Gastroesophageal sphincter (tissue), 4 donors: ENCODE measurements around the gene TSPO2. TPM values are rescaled to one million over a fixed set of nuclear protein-coding genes. Genes with fewer than 3 reads are reported as not detected.

ENCODE experiments used
- ATAC-seq: fragments of 150-250 bp; one replicate; pipeline ENCODE4 v1.9.1; 2016; ENCODE audit warnings: mild to moderate bottlenecking, moderate library complexity
- H3K27ac ChIP-seq, 4 donors: fragments of 200-600 bp; sonication (generic) in 3 of 4; 1 replicate in 3 of 4; 2 replicates in 1 of 4; pipeline ENCODE4 v1.5.1; 2016 to 2019
- H3K27me3 ChIP-seq: fragments of 200-600 bp; sonication (generic); one replicate; pipeline ENCODE4 v1.5.1; 2019
- H3K36me3 ChIP-seq, 2 donors: fragments of 200-600 bp; sonication (generic); one replicate each; pipeline ENCODE4 v1.5.1; 2019; ENCODE audit warnings: control low read depth in 1 of 2
- H3K4me1 ChIP-seq, 3 donors: fragments of 200-600 bp; sonication (generic); 1 replicate in 2 of 3; 2 replicates in 1 of 3; pipeline ENCODE4 v1.5.1; 2016 to 2019; ENCODE audit warnings: control low read depth in 2 of 3
- H3K4me3 ChIP-seq, 2 donors: fragments of 200-600 bp; sonication (generic); one replicate each; pipeline ENCODE4 v1.5.1; 2019; ENCODE audit warnings: mild to moderate bottlenecking in 1 of 2, moderate library complexity in 1 of 2
- H3K9me3 ChIP-seq, 3 donors: fragments of 200-600 bp; sonication (generic); one replicate each; pipeline ENCODE4 v1.5.1; 2017 to 2019; ENCODE audit warnings: control low read depth in 2 of 3
- CTCF ChIP-seq, 4 experiments: fragments of 200-600 bp in 2 of 4; fragments of 450-650 bp in 2 of 4; sonication (generic) in 1 of 4; IDR thresholded peaks; one replicate each; pipeline ENCODE4 v1.5.1; 2017 to 2019; ENCODE audit warnings: antibody characterized with exemption in 4 of 4, mild to moderate bottlenecking in 2 of 4, moderate library complexity in 2 of 4
- EP300 ChIP-seq: sonication (generic); formaldehyde crosslinking; IDR thresholded peaks from one replicate; pipeline ENCODE4 v1.6.1; 2017; ENCODE audit warnings: antibody characterized with exemption, mild to moderate bottlenecking
- POLR2A ChIP-seq, 2 donors: fragments of 450-650 bp; IDR thresholded peaks; one replicate each; pipeline ENCODE4 v1.6.1; 2017; ENCODE audit warnings: antibody characterized with exemption in 2 of 2, mild to moderate bottlenecking in 2 of 2, moderate library complexity in 1 of 2
- POLR2AphosphoS5 ChIP-seq: sonication (generic); formaldehyde crosslinking; IDR thresholded peaks from one replicate; pipeline ENCODE4 v1.6.1; 2017; ENCODE audit warnings: antibody characterized with exemption
- WGBS, 2 donors: methylation state at CpG; one replicate each; pipeline ENCODE4 v1.1.5; 2018; ENCODE audit warnings: low coverage in 1 of 2; 5-methylcytosine and 5-hydroxymethylcytosine counted together
- total RNA-seq, 4 donors: library from RNA; depleted of rRNA; stranded (reverse); fragments of >200 nt; gene quantifications; one replicate each; pipeline ENCODE4 v1.1.0, GENCODE V29; 2016

TSPO2 gene
- total RNA-seq, 4 donors from 2014 or later = not detected

GRCh38 chr6:41071923-41072835 is 29.9 kb downstream of the TSPO2 start, which contains the start of gene OARD1:
Gene OARD1 (minus strand): TSS chr6:41072356. CDS start chr6:41071634, 722 bp downstream.
- ATAC-seq = peak; percentile 89
- TF ChIP-seq EP300 = no peak
- TF ChIP-seq CTCF (IDR thresholded peaks at IDR 0.05) = peak in 1 of 4 experiments; percentile 32
- peak; percentile 69 to 79 for TF ChIP-seq POLR2A (IDR thresholded peaks at IDR 0.05)
- TF ChIP-seq POLR2AphosphoS5 = peak; percentile 73
- 0% methylated on average over 4 of the region's 63 CpGs; no CpG with 5 or more reads in 1 of the 2 donors for WGBS, 2 donors

GRCh38 chr6:41072836-41073202 is 30.6 kb downstream of the TSPO2 start, which contains the start of gene NFYA:
Gene NFYA (plus strand): TSS chr6:41072974. CDS start chr6:41079090, 6,116 bp downstream.
- peak within 1 kb of the TSS; percentile 86 to 99 for H3K4me3 ChIP-seq
- peak; percentile 84 for ATAC-seq
- peak within 1 kb of the TSS; percentile 96 to 100 (median 100) for H3K27ac ChIP-seq
- H3K27me3 ChIP-seq = no peaks in the 10 kb centered on the region
- TF ChIP-seq POLR2A (IDR thresholded peaks at IDR 0.05) (no peak), EP300 (no peak), CTCF (IDR thresholded peaks at IDR 0.05) (no peak), POLR2AphosphoS5 (peak; percentile 59)
- no CpG with 5 or more reads among the region's 37 CpGs for WGBS, 2 donors
- H3K9me3 ChIP-seq = no peaks in the 10 kb centered on the region
- peaks cover 7 to 44% (median 13%) of the 10 kb centered on the region in 3 donors for H3K4me1 ChIP-seq
- peaks cover 0 to 21% of the 10 kb centered on the region in 2 donors for H3K36me3 ChIP-seq

More at GRCh38 chr6:41071923-41072835, 29.9 kb downstream of the TSPO2 start, which contains the start of gene OARD1:
- Histone ChIP-seq H3K4me1 (peaks cover 7 to 44% (median 13%) of the 10 kb centered on the region in 3 donors), H3K9me3 (no peaks in the 10 kb centered on the region), H3K36me3 (peaks cover 0 to 28% of the 10 kb centered on the region in 2 donors), H3K27ac (peak within 1 kb of the TSS; percentile 96 to 100 (median 100)), H3K4me3 (peak within 1 kb of the TSS; percentile 86 to 99), H3K27me3 (no peaks in the 10 kb centered on the region)

GRCh38 chr6:41073203-41073967 is 31.1 kb downstream of the TSPO2 start:
- Histone ChIP-seq H3K9me3 (no peaks in the 10 kb centered on the region), H3K4me3 (peak overlapping the region; percentile 86 to 99), H3K27me3 (no peaks in the 10 kb centered on the region), H3K27ac (peak overlapping the region; percentile 96 to 100 (median 100)), H3K4me1 (peaks cover 7 to 44% (median 13%) of the 10 kb centered on the region in 3 donors), H3K36me3 (peaks cover 0 to 16% of the 10 kb centered on the region in 2 donors)
- WGBS, 2 donors = 0 to 2% methylated on average over 9 to 10 of the region's 74 CpGs
- ATAC-seq = no peak
- TF ChIP-seq CTCF (IDR thresholded peaks at IDR 0.05) = peak in 3 of 4 experiments; percentile 42 to 76 (median 65)
- peak; percentile 62 for TF ChIP-seq POLR2AphosphoS5
- no peak for TF ChIP-seq EP300
- peak; percentile 96 to 97 for TF ChIP-seq POLR2A (IDR thresholded peaks at IDR 0.05)

- Histone ChIP-seq H3K27me3 (no peaks in the 10 kb centered on the region), H3K4me1 (peaks cover 7 to 44% (median 13%) of the 10 kb centered on the region in 3 donors), H3K36me3 (peaks cover 0 to 13% of the 10 kb centered on the region in 2 donors), H3K9me3 (no peaks in the 10 kb centered on the region), H3K4me3 (peak overlapping the region; percentile 86 to 99), H3K27ac (peak overlapping the region; percentile 96 to 100 (median 100))
- 2 to 6% methylated on average over 3 to 11 of the region's 11 CpGs for WGBS, 2 donors
- ATAC-seq = no peak
- no peak for TF ChIP-seq EP300
- no peak for TF ChIP-seq POLR2AphosphoS5
- TF ChIP-seq CTCF (IDR thresholded peaks at IDR 0.05) = no peak
- TF ChIP-seq POLR2A (IDR thresholded peaks at IDR 0.05) = no peak
Observed at GRCh38 chr6:41073968-41074691, 31.9 kb downstream of the TSPO2 start.
